WTC11 (cell line): ENCODE results near the gene SLC19A1.

Source experiments
- MAX ChIP-seq: sonication (generic); formaldehyde crosslinking; IDR thresholded peaks from 2 replicates; pipeline ENCODE4 v1.8.0; 2022; ENCODE audit warnings: mild to moderate bottlenecking, missing genetic modification reagents
- NR3C1 ChIP-seq: sonication (generic); formaldehyde crosslinking; conservative IDR thresholded peaks from 2 replicates; pipeline ENCODE4 v1.8.1; 2023; ENCODE audit warnings: low read depth, mild to moderate bottlenecking, missing genetic modification reagents
- PREB ChIP-seq: sonication (generic); formaldehyde crosslinking; IDR thresholded peaks from 2 replicates; pipeline ENCODE4 v1.8.1; 2022; ENCODE audit warnings: mild to moderate bottlenecking, missing genetic modification reagents, moderate library complexity, borderline replicate concordance
- TCF7 ChIP-seq: sonication (generic); formaldehyde crosslinking; IDR thresholded peaks from 2 replicates; pipeline ENCODE4 v1.8.0; 2022; ENCODE audit warnings: mild to moderate bottlenecking, low read depth, missing genetic modification reagents, moderate library complexity
- ZNF425 ChIP-seq: fragments of 250-450 bp; sonication (Bioruptor Pico); conservative IDR thresholded peaks from 2 replicates; pipeline ENCODE4 v1.9.0; 2021; ENCODE audit warnings: mild to moderate bottlenecking
- TF ChIP-seq, protein P1 (sequence below): sonication (generic); formaldehyde crosslinking; IDR thresholded peaks from 2 replicates; pipeline ENCODE4 v1.8.1; 2022; ENCODE audit warnings: missing genetic modification reagents, borderline replicate concordance

- no peak for TF ChIP-seq NR3C1
- TF ChIP-seq MAX (CRISPR knock-in tag): no peak
- no peak for TF ChIP-seq TCF7 (CRISPR knock-in tag)
- TF ChIP-seq, protein P1, sequence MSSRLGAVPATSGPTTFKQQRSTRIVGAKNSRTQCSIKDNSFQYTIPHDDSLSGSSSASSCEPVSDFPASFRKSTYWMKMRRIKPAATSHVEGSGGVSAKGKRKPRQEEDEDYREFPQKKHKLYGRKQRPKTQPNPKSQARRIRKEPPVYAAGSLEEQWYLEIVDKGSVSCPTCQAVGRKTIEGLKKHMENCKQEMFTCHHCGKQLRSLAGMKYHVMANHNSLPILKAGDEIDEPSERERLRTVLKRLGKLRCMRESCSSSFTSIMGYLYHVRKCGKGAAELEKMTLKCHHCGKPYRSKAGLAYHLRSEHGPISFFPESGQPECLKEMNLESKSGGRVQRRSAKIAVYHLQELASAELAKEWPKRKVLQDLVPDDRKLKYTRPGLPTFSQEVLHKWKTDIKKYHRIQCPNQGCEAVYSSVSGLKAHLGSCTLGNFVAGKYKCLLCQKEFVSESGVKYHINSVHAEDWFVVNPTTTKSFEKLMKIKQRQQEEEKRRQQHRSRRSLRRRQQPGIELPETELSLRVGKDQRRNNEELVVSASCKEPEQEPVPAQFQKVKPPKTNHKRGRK: no peak
- TF ChIP-seq ZNF425 (CRISPR knock-in tag): no peak
- TF ChIP-seq PREB (CRISPR knock-in tag): no peak
Measured at GRCh38 chr21:45577801-45578175, 35.5 kb upstream of the SLC19A1 start.
